Measurements from ENCODE around the gene CSNK2A1.

CSNK2A1 gene

GRCh38 chr20:492159-492558, 51.4 kb downstream of the CSNK2A1 start:
- H3K4me3 ChIP-seq (replicated peaks; ENCODE audit: low read depth, low read length), result no peak overlapping the region
- TF ChIP-seq CTCF (IDR thresholded peaks at IDR 0.05; ENCODE audit: low read length, missing control alignments), result no peak
- no peak for DNase-seq (ENCODE audit: low read depth)

DNA sequence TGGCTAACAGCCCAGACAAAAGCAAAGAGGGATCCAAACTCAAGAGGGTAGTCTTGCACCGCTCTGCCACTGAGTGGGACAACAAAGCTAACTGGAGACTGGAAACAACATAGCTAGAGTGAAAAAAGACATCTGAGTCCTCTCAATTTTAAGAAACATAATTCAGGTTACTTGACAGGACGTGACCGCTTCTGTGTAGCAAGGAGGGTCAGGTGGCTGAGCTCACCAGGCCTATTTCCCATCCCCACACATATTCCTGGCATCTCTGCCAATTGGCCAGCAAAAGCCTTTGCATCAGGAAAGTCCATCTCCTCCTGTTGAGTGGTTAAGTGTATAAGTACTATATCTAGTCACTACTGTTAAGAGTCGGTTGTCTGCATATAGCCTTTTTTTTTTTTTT, 55.9 kb downstream of the CSNK2A1 start:
- H3K4me3 ChIP-seq (replicated peaks; ENCODE audit: low read depth, low read length), result no peak overlapping the region
- DNase-seq (ENCODE audit: low read depth), result no peak

GRCh38 chr20:483815-484644, 59.6 kb downstream of the CSNK2A1 start:
- H3K4me3 ChIP-seq (replicated peaks; ENCODE audit: low read depth, low read length), result no peak overlapping the region
- TF ChIP-seq CTCF (IDR thresholded peaks at IDR 0.05; ENCODE audit: low read length, missing control alignments), result no peak
- no peak for DNase-seq (ENCODE audit: low read depth)

More for the DNA sequence above, 55.9 kb downstream of the CSNK2A1 start:
- TF ChIP-seq CTCF (IDR thresholded peaks at IDR 0.05; ENCODE audit: low read length, missing control alignments), result no peak

GRCh38 chr20:481167-481566, 62.4 kb downstream of the CSNK2A1 start:
- no peak for DNase-seq (ENCODE audit: low read depth)
- no peak overlapping the region for H3K4me3 ChIP-seq (replicated peaks; ENCODE audit: low read depth, low read length)
- no peak for TF ChIP-seq CTCF (IDR thresholded peaks at IDR 0.05; ENCODE audit: low read length, missing control alignments)

DNA sequence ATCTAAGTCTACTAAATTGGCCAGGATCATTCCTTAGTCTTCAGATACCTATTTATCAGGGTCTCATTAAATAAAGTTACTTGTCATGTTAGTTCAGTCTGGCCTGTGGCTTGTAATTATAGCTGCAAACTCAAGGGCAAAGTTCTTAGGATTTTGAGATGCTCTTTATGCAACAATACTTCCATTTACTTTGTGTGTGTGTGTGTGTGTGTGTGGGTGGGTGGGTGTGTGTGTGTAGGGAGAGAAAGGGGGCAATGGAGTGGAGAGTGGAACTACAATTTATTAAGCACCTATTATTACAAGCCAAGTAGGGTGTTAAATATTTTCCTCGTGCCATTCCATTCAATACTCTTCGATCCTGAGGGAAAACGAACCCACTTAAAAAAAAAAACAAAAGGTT, 63.5 kb downstream of the CSNK2A1 start:
- no peak for TF ChIP-seq CTCF (IDR thresholded peaks at IDR 0.05; ENCODE audit: low read length, missing control alignments)
- H3K4me3 ChIP-seq (replicated peaks; ENCODE audit: low read depth, low read length), result no peak overlapping the region
- no peak for DNase-seq (ENCODE audit: low read depth)

DNA sequence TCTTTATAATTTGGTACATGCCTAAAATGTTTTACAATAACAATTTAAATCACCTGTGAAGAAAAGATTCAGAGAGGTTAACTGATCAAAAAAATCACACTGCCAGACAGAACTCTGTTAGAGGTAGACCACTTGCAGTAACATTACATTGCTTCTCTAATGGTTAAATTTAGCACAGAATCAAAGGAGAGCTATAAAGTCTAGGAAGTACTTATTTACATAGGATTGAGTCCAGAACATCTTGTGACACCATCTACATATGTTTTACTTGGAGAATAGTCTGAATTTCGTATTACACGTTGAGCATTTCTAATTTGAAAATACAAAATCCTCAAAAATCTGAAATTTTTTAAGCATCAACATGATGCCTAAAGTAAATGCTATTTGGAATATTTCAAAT, 64.1 kb downstream of the CSNK2A1 start:
- H3K4me3 ChIP-seq (replicated peaks; ENCODE audit: low read depth, low read length), result no peak overlapping the region
- no peak for TF ChIP-seq CTCF (IDR thresholded peaks at IDR 0.05; ENCODE audit: low read length, missing control alignments)
- peak; percentile 17 for DNase-seq (ENCODE audit: low read depth)

- peak; percentile 79 for DNase-seq (ENCODE audit: low read depth)
- H3K4me3 ChIP-seq (replicated peaks; ENCODE audit: low read depth, low read length), result no peak overlapping the region
- TF ChIP-seq CTCF (IDR thresholded peaks at IDR 0.05; ENCODE audit: low read length, missing control alignments), result peak; percentile 64
These were observed 64.6 kb downstream of the CSNK2A1 start for GRCh38 chr20:478949-479429.

All from fibroblast of pulmonary artery (primary cell).